ENCODE data around the gene KATNB1. TPM values are rescaled to one million over a fixed set of nuclear protein-coding genes. Genes with fewer than 3 reads are reported as not detected.

KATNB1 gene
- total RNA-seq, 1 experiment from 2014 or later = 37.7 TPM

DNA sequence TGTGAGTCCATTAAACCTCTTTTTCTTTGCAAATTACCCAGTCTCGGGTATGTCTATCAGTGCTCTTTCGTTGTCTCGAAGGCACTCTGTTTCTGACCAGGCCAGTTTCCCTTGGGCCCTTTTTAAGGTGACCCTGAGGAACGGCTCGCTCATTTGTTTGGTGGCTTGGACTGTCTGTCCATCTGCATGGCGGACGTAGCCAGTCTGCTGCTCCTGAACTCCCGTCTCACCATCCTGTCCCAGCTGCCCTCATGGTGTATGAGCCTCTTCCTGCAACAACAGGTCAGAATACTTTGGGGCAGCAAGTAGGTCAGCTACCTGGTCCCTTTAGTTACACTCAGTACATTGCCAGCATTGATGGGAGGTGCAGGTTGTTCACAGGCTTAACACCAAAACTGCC is 22.0 kb upstream of the KATNB1 start:
- no TSS peak for BruUV-seq (replicated peaks)

DNA sequence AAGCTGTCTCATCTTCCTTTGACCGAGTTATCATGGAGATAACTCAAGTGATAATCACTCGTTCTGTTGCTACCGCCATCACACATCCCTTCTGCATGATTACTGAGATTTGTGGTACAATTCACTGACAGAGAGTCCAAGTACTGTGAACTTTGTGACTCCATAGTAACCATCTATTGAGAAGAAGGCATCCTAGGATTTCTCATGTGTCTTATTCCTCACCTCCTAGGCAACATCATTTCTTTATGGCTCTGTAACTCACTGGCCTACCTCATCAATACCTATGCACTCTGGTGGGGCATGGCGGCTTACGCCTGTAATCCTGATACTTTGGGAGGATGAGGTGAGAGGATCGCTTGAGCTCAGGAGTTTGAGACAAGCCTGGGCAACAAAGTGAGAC is 21.5 kb upstream of the KATNB1 start:
- H3K36me3 ChIP-seq (ENCODE audit: low read depth, low read length) = no peaks in the 10 kb centered on the region
- H3K27ac ChIP-seq (ENCODE audit: low read length) = no peak overlapping the region
- intact Hi-C loops (cut with micrococcal nuclease) = no loop called here
- no peaks in the 10 kb centered on the region for H3K9me3 ChIP-seq (ENCODE audit: low read length)
- H3K4me3 ChIP-seq (ENCODE audit: low read length) = no peak overlapping the region
- no peaks in the 10 kb centered on the region for H4K20me1 ChIP-seq (ENCODE audit: low read length)
- H3F3A ChIP-seq (ENCODE audit: low read length, unreplicated experiment) = no peaks in the 10 kb centered on the region
- no peak overlapping the region for H3K4me2 ChIP-seq (ENCODE audit: low read length)
- ATAC-seq (no peak), DNase-seq (no peak)
- H3K4me1 ChIP-seq (ENCODE audit: insufficient read depth, low read length) = no peaks in the 10 kb centered on the region
- peaks cover 23% of the 10 kb centered on the region; the same call in 1 of the 2 replicates for H3K27me3 ChIP-seq (ENCODE audit: low read length)
- H2AFZ ChIP-seq (ENCODE audit: low read length) = no peak overlapping the region
- TF ChIP-seq, protein P1, sequence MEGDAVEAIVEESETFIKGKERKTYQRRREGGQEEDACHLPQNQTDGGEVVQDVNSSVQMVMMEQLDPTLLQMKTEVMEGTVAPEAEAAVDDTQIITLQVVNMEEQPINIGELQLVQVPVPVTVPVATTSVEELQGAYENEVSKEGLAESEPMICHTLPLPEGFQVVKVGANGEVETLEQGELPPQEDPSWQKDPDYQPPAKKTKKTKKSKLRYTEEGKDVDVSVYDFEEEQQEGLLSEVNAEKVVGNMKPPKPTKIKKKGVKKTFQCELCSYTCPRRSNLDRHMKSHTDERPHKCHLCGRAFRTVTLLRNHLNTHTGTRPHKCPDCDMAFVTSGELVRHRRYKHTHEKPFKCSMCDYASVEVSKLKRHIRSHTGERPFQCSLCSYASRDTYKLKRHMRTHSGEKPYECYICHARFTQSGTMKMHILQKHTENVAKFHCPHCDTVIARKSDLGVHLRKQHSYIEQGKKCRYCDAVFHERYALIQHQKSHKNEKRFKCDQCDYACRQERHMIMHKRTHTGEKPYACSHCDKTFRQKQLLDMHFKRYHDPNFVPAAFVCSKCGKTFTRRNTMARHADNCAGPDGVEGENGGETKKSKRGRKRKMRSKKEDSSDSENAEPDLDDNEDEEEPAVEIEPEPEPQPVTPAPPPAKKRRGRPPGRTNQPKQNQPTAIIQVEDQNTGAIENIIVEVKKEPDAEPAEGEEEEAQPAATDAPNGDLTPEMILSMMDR (conservative IDR thresholded peaks at IDR 0.05; ENCODE audit: low read depth, low read length) = no peak
- H3K79me2 ChIP-seq (ENCODE audit: low read length) = no peaks in the 10 kb centered on the region
- BruUV-seq (replicated peaks) = no TSS peak
- ChIA-PET CTCF (no interaction called here), POLR2A (ENCODE audit: unreplicated experiment) (no interaction called here)
- no peak overlapping the region for H3K9ac ChIP-seq (ENCODE audit: low read length)
- no peaks in the 10 kb centered on the region for H3K9me2 ChIP-seq (replicated peaks; ENCODE audit: low read length)

More for the DNA sequence above, 22.0 kb upstream of the KATNB1 start:
- Histone ChIP-seq H3K4me2 (ENCODE audit: low read length) (no peak overlapping the region), H3K4me1 (ENCODE audit: insufficient read depth, low read length) (no peaks in the 10 kb centered on the region), H3K9me2 (replicated peaks; ENCODE audit: low read length) (no peaks in the 10 kb centered on the region), H3K27ac (ENCODE audit: low read length) (no peak overlapping the region), H2AFZ (ENCODE audit: low read length) (no peak overlapping the region), H3F3A (ENCODE audit: low read length, unreplicated experiment) (no peaks in the 10 kb centered on the region), H3K27me3 (ENCODE audit: low read length) (peaks cover 23% of the 10 kb centered on the region; the same call in 1 of the 2 replicates), H3K9ac (ENCODE audit: low read length) (no peak overlapping the region), H3K9me3 (ENCODE audit: low read length) (no peaks in the 10 kb centered on the region), H3K79me2 (ENCODE audit: low read length) (no peaks in the 10 kb centered on the region), H3K4me3 (ENCODE audit: low read length) (no peak overlapping the region), H4K20me1 (ENCODE audit: low read length) (no peaks in the 10 kb centered on the region), H3K36me3 (ENCODE audit: low read depth, low read length) (no peaks in the 10 kb centered on the region)
- DNase-seq (no peak), ATAC-seq (no peak)
- intact Hi-C loops (cut with micrococcal nuclease) = no loop called here
- TF ChIP-seq EZH2 (IDR thresholded peaks at IDR 0.05; ENCODE audit: low read length, unreplicated experiment) = no peak
- TF ChIP-seq, protein P1 (conservative IDR thresholded peaks at IDR 0.05; ENCODE audit: low read depth, low read length) = no peak
- no peak for TF ChIP-seq EZH2phosphoT487 (IDR thresholded peaks at IDR 0.05; ENCODE audit: borderline replicate concordance, low read length)
- POLR2A ChIA-PET (ENCODE audit: unreplicated experiment) = no interaction called here
- CTCF ChIA-PET = no interaction called here

GRCh38 chr16:57720142-57720575 is 15.4 kb upstream of the KATNB1 start:
- Histone ChIP-seq H3K9me2 (replicated peaks; ENCODE audit: low read length) (no peaks in the 10 kb centered on the region), H3K4me2 (ENCODE audit: low read length) (no peak overlapping the region), H4K20me1 (ENCODE audit: low read length) (no peaks in the 10 kb centered on the region), H3K9ac (ENCODE audit: low read length) (no peak overlapping the region), H3K4me1 (ENCODE audit: insufficient read depth, low read length) (no peaks in the 10 kb centered on the region), H3K36me3 (ENCODE audit: low read depth, low read length) (no peaks in the 10 kb centered on the region; the same call in 1 of the 2 replicates), H3K27me3 (ENCODE audit: low read length) (no peaks in the 10 kb centered on the region), H3K4me3 (ENCODE audit: low read length) (no peak overlapping the region), H2AFZ (ENCODE audit: low read length) (no peak overlapping the region), H3K9me3 (ENCODE audit: low read length) (no peaks in the 10 kb centered on the region), H3F3A (ENCODE audit: low read length, unreplicated experiment) (no peaks in the 10 kb centered on the region), H3K79me2 (ENCODE audit: low read length) (no peaks in the 10 kb centered on the region), H3K27ac (ENCODE audit: low read length) (no peak overlapping the region)
- DNase-seq (peak; percentile 54), ATAC-seq (peak; percentile 93)
- ChIA-PET CTCF (no interaction called here), POLR2A (ENCODE audit: unreplicated experiment) (no interaction called here)
- no TSS peak for BruUV-seq (replicated peaks)
- TF ChIP-seq EZH2 (IDR thresholded peaks at IDR 0.05; ENCODE audit: low read length, unreplicated experiment) = no peak
- TF ChIP-seq, protein P1 (conservative IDR thresholded peaks at IDR 0.05; ENCODE audit: low read depth, low read length) = peak; percentile 75
- intact Hi-C loops (cut with micrococcal nuclease) = loop anchor here (1.0 to 5.0 kb wide), 2 partner anchors 128 to 144 kb away; no protein-coding TSS in a partner anchor
